Type B pancreatic cell (in vitro differentiated cells): ENCODE data around the gene SMG6. TPM values are rescaled to one million over a fixed set of nuclear protein-coding genes. Genes with fewer than 3 reads are reported as not detected.

ENCODE experiments used
- DNase-seq: peaks from one replicate; pipeline ENCODE4 v3.0.0; 2021; ENCODE audit warnings: mixed read lengths; ENCODE audit not compliant: unreplicated experiment; ENCODE audit errors: extremely low spot score
- H3K27ac Mint-ChIP-seq: 2 replicates; pipeline ENCODE4 v1.8.0; 2021; ENCODE audit warnings: mild to moderate bottlenecking, mixed read lengths
- H3K27me3 Mint-ChIP-seq: 2 replicates; pipeline ENCODE4 v1.8.0; 2021; ENCODE audit warnings: mixed read lengths
- H3K36me3 Mint-ChIP-seq: 2 replicates; pipeline ENCODE4 v1.8.0; 2021; ENCODE audit warnings: mixed read lengths
- H3K4me1 Mint-ChIP-seq: one replicate; pipeline ENCODE4 v1.8.0; 2021; ENCODE audit warnings: mixed read lengths; ENCODE audit not compliant: unreplicated experiment
- H3K4me3 Mint-ChIP-seq: 2 replicates; pipeline ENCODE4 v1.8.0; 2021; ENCODE audit warnings: mild to moderate bottlenecking, mixed read lengths
- H3K9me3 Mint-ChIP-seq: 2 replicates; pipeline ENCODE4 v1.8.0; 2021; ENCODE audit warnings: mixed read lengths
- total RNA-seq: library from RNA; stranded (reverse); gene quantifications from 2 replicates; pipeline ENCODE4 v1.2.1, GENCODE V29; 2021; ENCODE audit warnings: low replicate concordance
- TF ChIP-seq, protein P1 (sequence below): fragments of 200-600 bp; sonication (generic); conservative IDR thresholded peaks from 2 replicates; pipeline ENCODE4 v1.5.0; 2021; ENCODE audit warnings: antibody characterized with exemption, mild to moderate bottlenecking

The SMG6 gene
- total RNA-seq, 1 donor from 2014 or later, result 39.0 TPM

DNA sequence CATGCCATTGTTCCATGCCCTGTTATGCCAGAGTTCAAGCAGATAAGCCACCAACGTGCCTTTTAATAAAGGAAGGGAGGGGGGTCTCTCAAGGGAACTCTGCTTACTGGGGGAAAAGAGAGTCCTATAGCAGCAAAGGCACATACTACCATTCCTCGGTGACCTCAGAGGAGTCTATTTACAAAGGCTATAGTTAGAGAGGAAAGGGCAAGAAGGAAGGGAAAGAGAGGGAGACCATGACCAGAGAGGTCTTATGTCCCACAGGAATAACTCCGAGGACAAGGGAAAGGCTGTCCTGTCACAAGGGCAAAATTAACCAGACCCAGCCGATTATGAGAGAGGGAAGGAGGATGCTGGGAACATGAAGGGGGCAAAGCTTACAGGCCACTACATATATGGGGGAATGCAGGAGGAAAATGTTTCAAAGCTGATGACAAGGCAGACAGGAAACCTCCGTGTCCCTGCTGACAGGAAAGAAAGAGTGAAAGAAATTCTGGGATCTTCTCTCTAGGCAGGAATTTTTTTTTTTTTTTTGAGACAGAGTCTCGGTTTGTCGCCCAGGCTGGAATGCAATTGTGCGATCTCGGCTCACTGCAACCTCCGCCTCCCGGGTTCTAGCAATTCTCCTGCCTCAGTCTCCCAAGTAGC is 197.2 kb downstream of the SMG6 start:
- peak overlapping the region; percentile 24 for H3K27ac Mint-ChIP-seq
- peaks cover 6% of the 10 kb centered on the region for H3K36me3 Mint-ChIP-seq
- H3K27me3 Mint-ChIP-seq, result no peaks in the 10 kb centered on the region
- TF ChIP-seq, protein P1, sequence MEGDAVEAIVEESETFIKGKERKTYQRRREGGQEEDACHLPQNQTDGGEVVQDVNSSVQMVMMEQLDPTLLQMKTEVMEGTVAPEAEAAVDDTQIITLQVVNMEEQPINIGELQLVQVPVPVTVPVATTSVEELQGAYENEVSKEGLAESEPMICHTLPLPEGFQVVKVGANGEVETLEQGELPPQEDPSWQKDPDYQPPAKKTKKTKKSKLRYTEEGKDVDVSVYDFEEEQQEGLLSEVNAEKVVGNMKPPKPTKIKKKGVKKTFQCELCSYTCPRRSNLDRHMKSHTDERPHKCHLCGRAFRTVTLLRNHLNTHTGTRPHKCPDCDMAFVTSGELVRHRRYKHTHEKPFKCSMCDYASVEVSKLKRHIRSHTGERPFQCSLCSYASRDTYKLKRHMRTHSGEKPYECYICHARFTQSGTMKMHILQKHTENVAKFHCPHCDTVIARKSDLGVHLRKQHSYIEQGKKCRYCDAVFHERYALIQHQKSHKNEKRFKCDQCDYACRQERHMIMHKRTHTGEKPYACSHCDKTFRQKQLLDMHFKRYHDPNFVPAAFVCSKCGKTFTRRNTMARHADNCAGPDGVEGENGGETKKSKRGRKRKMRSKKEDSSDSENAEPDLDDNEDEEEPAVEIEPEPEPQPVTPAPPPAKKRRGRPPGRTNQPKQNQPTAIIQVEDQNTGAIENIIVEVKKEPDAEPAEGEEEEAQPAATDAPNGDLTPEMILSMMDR, result no peak
- peaks cover 38% of the 10 kb centered on the region for H3K4me1 Mint-ChIP-seq
- no peak for DNase-seq
- H3K9me3 Mint-ChIP-seq, result no peaks in the 10 kb centered on the region
- H3K4me3 Mint-ChIP-seq, result no peak overlapping the region

DNA sequence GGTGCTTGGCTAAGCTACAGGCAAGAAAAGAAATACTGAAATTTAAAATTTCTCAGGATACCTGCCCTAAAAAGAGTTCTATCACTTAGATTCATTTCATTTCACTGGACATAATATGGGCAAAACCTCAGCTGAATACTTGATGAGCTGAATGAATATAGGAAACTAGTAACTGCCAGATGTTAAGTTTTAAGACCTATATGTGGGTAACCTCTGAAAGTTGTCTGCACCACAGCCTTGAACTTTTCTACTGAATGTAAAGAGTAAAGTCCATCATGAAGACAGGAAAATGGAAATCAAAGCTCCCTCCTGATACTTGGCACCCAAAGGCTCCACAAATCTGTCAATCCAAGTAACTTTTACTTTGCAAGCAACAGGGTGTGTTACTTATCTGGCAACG is 197.9 kb downstream of the SMG6 start:
- Mint-ChIP-seq H3K27ac (no peak overlapping the region), H3K36me3 (peaks cover 6% of the 10 kb centered on the region), H3K27me3 (no peaks in the 10 kb centered on the region), H3K4me1 (peaks cover 33% of the 10 kb centered on the region), H3K9me3 (no peaks in the 10 kb centered on the region), H3K4me3 (no peak overlapping the region)
- DNase-seq, result no peak
- TF ChIP-seq, protein P1, result no peak

DNA sequence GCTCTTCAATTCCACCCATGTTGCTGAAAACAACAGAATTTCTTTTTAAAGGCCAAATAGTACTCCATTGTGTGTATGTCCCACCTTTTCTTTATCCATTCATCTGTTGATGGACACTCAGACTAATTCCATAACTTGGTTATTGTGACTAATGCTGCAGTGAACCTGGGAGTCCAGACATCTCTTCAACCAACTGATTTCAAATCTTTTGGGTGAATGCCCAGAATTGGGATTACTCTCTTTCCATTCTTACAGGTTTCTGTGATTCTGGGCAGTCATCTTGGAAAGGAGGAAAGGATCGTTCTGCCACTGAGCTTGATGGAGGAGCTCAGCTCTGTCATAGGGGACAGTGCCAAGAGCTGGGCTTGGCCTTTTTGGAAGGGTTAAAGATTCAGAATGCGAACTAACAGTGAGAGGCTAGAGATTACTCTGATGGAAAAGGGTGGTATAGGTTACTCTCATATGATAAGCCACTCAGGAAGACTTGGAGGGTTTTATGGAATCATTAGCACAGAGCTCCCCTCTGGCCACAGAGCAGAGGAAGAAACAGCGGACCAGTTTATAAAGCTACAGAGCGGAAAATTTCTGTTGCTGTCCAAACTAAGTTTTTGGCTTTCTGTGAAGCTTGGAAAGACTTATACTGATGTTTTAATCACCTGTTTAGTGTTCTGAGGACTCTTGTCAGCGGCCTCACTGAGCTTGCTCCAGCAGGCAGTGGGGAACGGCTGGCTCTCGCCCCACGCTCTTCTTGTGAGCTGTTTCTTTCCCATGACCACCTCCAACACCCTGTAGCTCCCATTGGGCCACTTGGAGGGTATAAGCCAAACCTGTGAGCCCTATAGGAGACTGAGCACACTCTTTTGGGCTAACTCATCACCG is 200.4 kb downstream of the SMG6 start:
- Mint-ChIP-seq H3K9me3 (no peaks in the 10 kb centered on the region), H3K27me3 (no peaks in the 10 kb centered on the region)

DNA sequence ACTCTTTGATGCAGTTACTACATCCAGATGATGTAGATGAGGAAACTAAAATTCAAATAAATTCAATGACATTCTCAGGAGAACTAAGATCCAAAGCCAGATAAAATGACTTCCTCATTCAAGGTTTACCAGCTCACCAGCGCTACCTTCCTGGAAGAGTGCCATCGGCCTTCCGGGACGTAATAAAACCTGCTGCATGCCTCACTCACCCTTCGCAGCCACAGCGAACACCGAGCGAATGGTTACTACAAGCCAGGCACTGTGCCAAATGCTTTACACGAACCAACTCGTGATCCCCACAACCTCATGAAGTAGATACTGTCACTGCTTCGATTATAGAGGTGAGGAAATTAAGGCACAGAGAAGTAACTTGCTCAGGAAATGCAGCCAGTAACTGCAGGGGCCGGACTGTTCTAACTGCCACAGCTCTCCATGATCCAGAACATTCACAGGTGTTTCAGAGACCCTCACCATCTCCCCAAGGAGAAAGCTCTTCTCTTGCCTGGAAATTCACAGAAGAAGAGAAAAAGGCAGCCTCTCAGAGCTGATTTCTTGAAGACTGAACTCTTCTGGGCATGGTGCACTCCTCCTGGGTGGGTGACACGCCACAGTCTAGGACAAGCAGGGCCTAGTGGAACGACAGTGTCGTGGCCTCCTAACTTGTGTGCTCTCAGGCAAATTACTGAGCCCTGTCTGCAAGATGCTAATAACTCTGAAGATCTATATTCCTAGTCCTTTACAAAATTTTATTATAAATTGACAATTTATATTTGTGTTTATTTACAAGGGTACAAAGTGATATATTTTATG is 201.9 kb downstream of the SMG6 start:
- Mint-ChIP-seq H3K4me3 (no peak overlapping the region), H3K9me3 (no peaks in the 10 kb centered on the region), H3K4me1 (peaks cover 18% of the 10 kb centered on the region), H3K27ac (no peak overlapping the region), H3K27me3 (no peaks in the 10 kb centered on the region), H3K36me3 (peaks cover 6% of the 10 kb centered on the region)
- no peak for DNase-seq
- TF ChIP-seq, protein P1, result no peak

More for the DNA sequence above, 200.4 kb downstream of the SMG6 start:
- no peak for DNase-seq
- H3K4me1 Mint-ChIP-seq, result peaks cover 29% of the 10 kb centered on the region
- peaks cover 6% of the 10 kb centered on the region for H3K36me3 Mint-ChIP-seq
- H3K27ac Mint-ChIP-seq, result no peak overlapping the region
- TF ChIP-seq, protein P1, result no peak
- no peak overlapping the region for H3K4me3 Mint-ChIP-seq

DNA sequence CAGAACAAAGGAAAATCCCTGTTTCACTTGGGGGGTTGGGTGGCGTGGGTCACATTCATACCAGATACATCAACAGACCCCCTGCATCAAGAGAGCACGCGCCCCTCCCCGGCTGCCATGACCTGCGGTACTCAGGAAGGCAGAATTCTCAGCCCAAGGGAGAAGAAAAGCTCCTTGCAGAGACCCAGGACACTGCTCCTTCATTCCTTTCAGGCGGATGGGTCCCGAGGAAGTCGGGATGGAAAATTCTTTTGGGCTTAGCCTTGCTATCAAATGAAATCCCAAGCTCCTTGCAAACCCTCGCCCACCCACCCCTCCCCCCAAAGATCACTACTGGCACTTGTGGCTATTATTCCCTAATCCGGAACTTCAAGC is 208.1 kb downstream of the SMG6 start:
- H3K9me3 Mint-ChIP-seq, result no peaks in the 10 kb centered on the region
- H3K36me3 Mint-ChIP-seq, result peaks cover 5% of the 10 kb centered on the region
- DNase-seq, result no peak
- H3K27me3 Mint-ChIP-seq, result no peaks in the 10 kb centered on the region
- H3K27ac Mint-ChIP-seq, result no peak overlapping the region
- peaks cover 29% of the 10 kb centered on the region for H3K4me1 Mint-ChIP-seq
- no peak overlapping the region for H3K4me3 Mint-ChIP-seq
- TF ChIP-seq, protein P1, result no peak
